Stomach (tissue), 9 donors: Measurements from ENCODE around the gene DOCK4. TPM values are rescaled to one million over a fixed set of nuclear protein-coding genes. Genes with fewer than 3 reads are reported as not detected.

Source experiments
- DNase-seq, 2 donors: peaks; one replicate each; pipeline versions ENCODE4 v3.0.0 to v3.0.0-alpha.2; 2013 to 2019
- H3K27ac ChIP-seq, 5 donors: fragments of 200-600 bp in 4 of 5; sonication (generic) in 4 of 5; one replicate each; pipeline ENCODE4 v1.5.1; 2013 to 2019; ENCODE audit warnings: mild to moderate bottlenecking in 1 of 5, moderate library complexity in 1 of 5
- H3K27me3 ChIP-seq, 3 donors: fragments of 200-600 bp; sonication (generic); one replicate each; pipeline ENCODE4 v1.5.1; 2017 to 2019; ENCODE audit warnings: mixed run types in 1 of 3
- H3K36me3 ChIP-seq, 4 donors: fragments of 200-600 bp; sonication (generic); 1 replicate in 3 of 4; 2 replicates in 1 of 4; pipeline ENCODE4 v1.5.1; 2016 to 2019
- H3K4me1 ChIP-seq, 4 donors: fragments of 200-600 bp; sonication (generic); one replicate each; pipeline ENCODE4 v1.5.1; 2016 to 2019
- H3K4me3 ChIP-seq, 4 donors: fragments of 200-600 bp; sonication (generic) in 3 of 4; one replicate each; pipeline ENCODE4 v1.5.1; 2016 to 2019; ENCODE audit warnings: mild to moderate bottlenecking in 1 of 4
- H3K9me3 ChIP-seq, 4 donors: fragments of 200-600 bp; sonication (generic); one replicate each; pipeline ENCODE4 v1.5.1; 2016 to 2019
- CTCF ChIP-seq, 7 experiments: fragments of 450-650 bp in 4 of 7; fragments of 200-600 bp in 3 of 7; sonication (generic) in 3 of 7; IDR thresholded peaks; one replicate each; pipeline ENCODE4 v1.5.1; 2016 to 2019; ENCODE audit warnings: antibody characterized with exemption in 7 of 7, control low read depth in 2 of 7, mild to moderate bottlenecking in 1 of 7
- EP300 ChIP-seq: sonication (generic); formaldehyde crosslinking; IDR thresholded peaks from one replicate; pipeline ENCODE4 v1.6.1; 2017; ENCODE audit warnings: antibody characterized with exemption
- POLR2A ChIP-seq, 4 donors: fragments of 450-650 bp; IDR thresholded peaks; one replicate each; pipeline ENCODE4 v1.6.1; 2016; ENCODE audit warnings: antibody characterized with exemption in 4 of 4, control low read depth in 2 of 4, mild to moderate bottlenecking in 1 of 4, moderate library complexity in 1 of 4
- POLR2AphosphoS5 ChIP-seq, 3 donors: sonication (generic); formaldehyde crosslinking; IDR thresholded peaks; one replicate each; pipeline ENCODE4 v1.6.1; 2016; ENCODE audit warnings: antibody characterized with exemption in 3 of 3
- WGBS, 5 donors: extraction: QIAGEN DNeasy Blood & Tissue Kit in 3 of 5; methylation state at CpG; one replicate each; pipeline versions ENCODE4 v1.1.5 to v1.1.7; 2013 to 2018; 5-methylcytosine and 5-hydroxymethylcytosine counted together
- intact Hi-C: fragments of 100-400 bp; cut with DNase I; formaldehyde crosslinking; loops from one replicate; pipeline ENCODE4 v1.15.1; 2023; ENCODE audit warnings: low total_unique reads
- polyA plus RNA-seq, 3 donors: library from polyadenylated mRNA; stranded (reverse); fragments of 200-250 nt; gene quantifications; one replicate each; pipeline ENCODE4 v1.2.3, GENCODE V29; 2013
- total RNA-seq, 5 donors: library from RNA; depleted of rRNA; stranded (reverse); fragments of >200 nt; gene quantifications; one replicate each; pipeline versions ENCODE4 v1.1.0 to v1.2.3, GENCODE V29; 2014 to 2016
- donor health status: healthy with polysubstance abuse.
- donor health status: Bipolar disorder and iron deficiency.
- donor health status: healthy.

The DOCK4 gene
- total and polyA plus RNA-seq, 8 donors: 1.1 to 54.9 (median 16.4) TPM

- H3K27ac ChIP-seq: no peak overlapping the region
- H3K4me3 ChIP-seq: no peak overlapping the region
- H3K36me3 ChIP-seq: peaks cover 0 to 19% (median 8%) of the 10 kb centered on the region in 4 donors
- no peaks in the 10 kb centered on the region for H3K4me1 ChIP-seq
- intact Hi-C loops: loop anchor here (10.0 kb wide), 1 partner anchor 639 kb away; no protein-coding TSS in a partner anchor
- 44 to 58% (median 50%) methylated on average over 6 of the region's 6 CpGs for WGBS, 5 donors
- H3K9me3 ChIP-seq: no peaks in the 10 kb centered on the region
- no peak for DNase-seq
- H3K27me3 ChIP-seq: no peaks in the 10 kb centered on the region
- TF ChIP-seq CTCF (IDR thresholded peaks at IDR 0.05): no peak
- TF ChIP-seq POLR2AphosphoS5 (IDR thresholded peaks at IDR 0.05): no peak
- no peak for TF ChIP-seq POLR2A (IDR thresholded peaks at IDR 0.05)
- no peak for TF ChIP-seq EP300
These were observed 440.2 kb downstream of the DOCK4 start for GRCh38 chr7:111765751-111766643.

GRCh38 chr7:111763221-111763801, 442.9 kb downstream of the DOCK4 start:
- H3K27ac ChIP-seq: no peak overlapping the region
- no peaks in the 10 kb centered on the region for H3K4me1 ChIP-seq
- TF ChIP-seq POLR2A (IDR thresholded peaks at IDR 0.05): no peak
- TF ChIP-seq CTCF (IDR thresholded peaks at IDR 0.05): peak in 5 of 7 experiments; percentile 5 to 53 (median 37)
- no peak for TF ChIP-seq POLR2AphosphoS5 (IDR thresholded peaks at IDR 0.05)
- no peak overlapping the region for H3K4me3 ChIP-seq
- H3K36me3 ChIP-seq: peaks cover 0 to 23% (median 8%) of the 10 kb centered on the region in 4 donors
- H3K9me3 ChIP-seq: no peaks in the 10 kb centered on the region
- intact Hi-C loops: loop anchor here (10.0 kb wide), 1 partner anchor 641 kb away; no protein-coding TSS in a partner anchor
- WGBS, 5 donors: 23 to 37% (median 31%) methylated on average over 3 of the region's 3 CpGs
- H3K27me3 ChIP-seq: no peaks in the 10 kb centered on the region
- DNase-seq: peak in 1 of 2 donors; percentile 71

- Histone ChIP-seq H3K36me3 (peaks cover 0 to 25% (median 8%) of the 10 kb centered on the region in 4 donors), H3K9me3 (no peaks in the 10 kb centered on the region), H3K4me1 (no peaks in the 10 kb centered on the region), H3K27ac (no peak overlapping the region), H3K27me3 (no peaks in the 10 kb centered on the region), H3K4me3 (no peak overlapping the region)
- intact Hi-C loops: loop anchor here (10.0 kb wide), 1 partner anchor 642 kb away; no protein-coding TSS in a partner anchor
- WGBS, 5 donors: 68 to 86% (median 76%) methylated on average over 5 of the region's 5 CpGs
- no peak for DNase-seq
- TF ChIP-seq POLR2A (IDR thresholded peaks at IDR 0.05) (no peak), POLR2AphosphoS5 (IDR thresholded peaks at IDR 0.05) (no peak), EP300 (no peak), CTCF (IDR thresholded peaks at IDR 0.05) (no peak)
These were observed 443.4 kb downstream of the DOCK4 start for GRCh38 chr7:111762799-111763198.

- Histone ChIP-seq H3K9me3 (no peaks in the 10 kb centered on the region), H3K4me3 (no peak overlapping the region), H3K4me1 (no peaks in the 10 kb centered on the region), H3K27me3 (no peaks in the 10 kb centered on the region), H3K27ac (no peak overlapping the region), H3K36me3 (peaks cover 0 to 25% (median 8%) of the 10 kb centered on the region in 4 donors)
- no peak for DNase-seq
- intact Hi-C loops: loop anchor here (10.0 kb wide), 1 partner anchor 643 kb away; no protein-coding TSS in a partner anchor
- TF ChIP-seq POLR2AphosphoS5 (IDR thresholded peaks at IDR 0.05) (no peak), EP300 (no peak), CTCF (IDR thresholded peaks at IDR 0.05) (no peak), POLR2A (IDR thresholded peaks at IDR 0.05) (no peak)
These were observed 444.0 kb downstream of the DOCK4 start for GRCh38 chr7:111762211-111762610.
